ENCODE results near the gene REPS2.
"Not testable (repeated sequence)": the region's sequence is repeated elsewhere in the genome, so short reads cannot be mapped to it uniquely, and the experiment has no call there.

Gene REPS2

GRCh38 chrX:16964976-16965375, 18.5 kb downstream of the REPS2 start:
- not testable (repeated sequence) for DNase-seq (ENCODE audit: low spot score)

- no peak for DNase-seq (ENCODE audit: low spot score)
These were observed 20.4 kb downstream of the REPS2 start for GRCh38 chrX:16966752-16967448.

GRCh38 chrX:16968753-16969152, 22.3 kb downstream of the REPS2 start:
- DNase-seq (ENCODE audit: low spot score): not testable (repeated sequence)

- DNase-seq (ENCODE audit: low spot score): no peak
These were observed 24.5 kb downstream of the REPS2 start for GRCh38 chrX:16970977-16971376.

GRCh38 chrX:16971694-16972093, 25.2 kb downstream of the REPS2 start:
- DNase-seq (ENCODE audit: low spot score): no peak

GRCh38 chrX:16975233-16975632, 28.8 kb downstream of the REPS2 start:
- no peak for DNase-seq (ENCODE audit: low spot score)

GRCh38 chrX:16977771-16978170, 31.3 kb downstream of the REPS2 start:
- no peak for DNase-seq (ENCODE audit: low spot score)

- DNase-seq (ENCODE audit: low spot score): no peak
These were observed 31.9 kb downstream of the REPS2 start for GRCh38 chrX:16978193-16978984.

- no peak for DNase-seq (ENCODE audit: low spot score)
These were observed 32.8 kb downstream of the REPS2 start for GRCh38 chrX:16979226-16979625.

GRCh38 chrX:16981209-16981608, 34.8 kb downstream of the REPS2 start:
- no peak for DNase-seq (ENCODE audit: low spot score)

- no peak for DNase-seq (ENCODE audit: low spot score)
These were observed 35.5 kb downstream of the REPS2 start for GRCh38 chrX:16981980-16982379.

- DNase-seq (ENCODE audit: low spot score): no peak
These were observed 36.6 kb downstream of the REPS2 start for GRCh38 chrX:16983051-16983450.

- DNase-seq (ENCODE audit: low spot score): no peak
These were observed 38.8 kb downstream of the REPS2 start for GRCh38 chrX:16985286-16985685.

GRCh38 chrX:16986169-16986568, 39.7 kb downstream of the REPS2 start:
- DNase-seq (ENCODE audit: low spot score): no peak

- DNase-seq (ENCODE audit: low spot score): no peak
These were observed 43.3 kb downstream of the REPS2 start for GRCh38 chrX:16989750-16990149.

GRCh38 chrX:16990839-16991238, 44.4 kb downstream of the REPS2 start:
- no peak for DNase-seq (ENCODE audit: low spot score)

GRCh38 chrX:16992445-16992844, 46.0 kb downstream of the REPS2 start:
- DNase-seq (ENCODE audit: low spot score): no peak

GRCh38 chrX:16992951-16993350, 46.5 kb downstream of the REPS2 start:
- DNase-seq (ENCODE audit: low spot score): no peak

GRCh38 chrX:16993791-16994318, 47.4 kb downstream of the REPS2 start:
- DNase-seq (ENCODE audit: low spot score): no peak

GRCh38 chrX:16994736-16995135, 48.3 kb downstream of the REPS2 start:
- no peak for DNase-seq (ENCODE audit: low spot score)

- no peak for DNase-seq (ENCODE audit: low spot score)
These were observed 50.9 kb downstream of the REPS2 start for GRCh38 chrX:16997313-16997712.

- no peak for DNase-seq (ENCODE audit: low spot score)
These were observed 52.8 kb downstream of the REPS2 start for GRCh38 chrX:16999275-16999674.

GRCh38 chrX:17000751-17001150, 54.3 kb downstream of the REPS2 start:
- no peak for DNase-seq (ENCODE audit: low spot score)
